Activated T-helper 1 cell treated with Interleukin-2 at 50 U/mL for 16 hours (primary cell): ENCODE measurements around the gene FANCD2.
"Not testable (repeated sequence)": the region's sequence is repeated elsewhere in the genome, so short reads cannot be mapped to it uniquely, and the experiment has no call there.

Experiments
- DNase-seq: peaks from one replicate; pipeline ENCODE4 v3.0.0-alpha.2; 2020; ENCODE audit warnings: low read depth

FANCD2 gene

DNA sequence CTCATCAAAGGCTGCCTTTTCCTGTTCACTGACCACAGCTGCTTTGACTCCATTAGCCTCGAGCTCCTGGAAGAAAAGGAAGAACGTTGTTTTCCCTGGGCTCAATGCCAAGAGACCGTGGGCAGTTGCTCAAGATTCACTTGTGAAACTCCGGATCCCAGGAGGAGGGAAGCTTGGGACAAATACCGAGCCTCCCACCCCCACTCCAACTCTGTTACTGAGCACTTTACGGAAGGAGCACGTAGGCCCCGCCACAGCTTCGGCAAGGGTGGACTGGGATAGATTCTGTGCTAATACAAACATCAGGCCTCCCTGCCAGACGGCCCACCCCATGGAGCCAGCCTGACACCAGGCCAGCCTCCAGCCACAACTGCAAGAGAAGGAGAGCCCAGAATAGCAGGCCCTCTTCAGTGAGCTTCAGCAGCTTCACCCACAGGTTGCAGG is 10.8 kb upstream of the FANCD2 start:
- no peak for DNase-seq

DNA sequence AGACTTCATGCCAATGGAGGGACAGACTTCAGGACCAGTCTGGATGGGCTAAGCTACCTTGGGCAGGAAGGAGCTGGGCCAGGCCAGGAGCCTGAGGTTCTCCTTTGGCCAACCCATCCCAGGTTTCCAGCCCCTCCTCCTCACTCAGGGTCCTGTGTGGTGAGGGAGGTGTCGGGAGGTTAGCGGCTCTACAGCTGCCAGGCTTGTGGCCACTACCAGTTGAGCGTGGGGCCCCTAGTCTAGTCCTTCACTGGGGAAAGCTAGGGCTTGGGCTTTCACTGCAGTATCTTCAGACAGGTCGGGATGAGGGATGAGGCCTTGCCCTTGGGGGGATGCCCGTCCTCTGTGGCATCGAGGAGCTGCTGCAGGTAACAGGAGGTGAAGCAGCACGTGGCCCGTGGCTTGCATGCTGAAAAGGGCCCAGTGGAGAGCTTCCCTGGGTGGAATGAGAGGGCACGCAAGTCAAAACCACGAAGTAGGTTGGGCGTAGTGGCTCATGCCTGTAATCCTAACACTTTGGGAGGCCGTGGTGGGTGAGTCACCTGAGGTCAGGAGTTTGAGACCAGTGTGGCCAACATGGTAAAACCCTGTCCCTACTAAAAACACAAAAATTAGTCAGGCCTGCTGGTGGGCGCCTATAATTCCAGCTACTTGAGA is 8.5 kb upstream of the FANCD2 start:
- DNase-seq: no peak

DNA sequence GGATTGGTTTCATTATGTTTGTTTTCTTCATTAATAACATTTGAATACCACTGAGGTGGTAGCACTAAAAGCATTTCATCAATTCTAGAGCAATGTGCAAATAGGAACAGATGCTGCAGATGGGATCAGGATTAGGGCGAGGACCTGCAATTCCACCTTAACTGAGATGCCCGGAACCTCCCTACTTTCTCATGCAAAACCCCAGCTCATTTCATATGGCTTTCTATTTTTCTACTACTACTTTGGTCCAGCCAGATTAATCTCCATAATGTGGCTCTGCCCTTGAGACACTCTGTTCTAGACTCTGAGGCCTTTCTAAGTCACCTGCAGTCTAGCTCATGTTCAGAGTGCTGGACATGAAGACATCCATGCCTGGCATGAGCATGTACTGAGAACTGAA is 7.4 kb upstream of the FANCD2 start:
- not testable (repeated sequence) for DNase-seq

DNA sequence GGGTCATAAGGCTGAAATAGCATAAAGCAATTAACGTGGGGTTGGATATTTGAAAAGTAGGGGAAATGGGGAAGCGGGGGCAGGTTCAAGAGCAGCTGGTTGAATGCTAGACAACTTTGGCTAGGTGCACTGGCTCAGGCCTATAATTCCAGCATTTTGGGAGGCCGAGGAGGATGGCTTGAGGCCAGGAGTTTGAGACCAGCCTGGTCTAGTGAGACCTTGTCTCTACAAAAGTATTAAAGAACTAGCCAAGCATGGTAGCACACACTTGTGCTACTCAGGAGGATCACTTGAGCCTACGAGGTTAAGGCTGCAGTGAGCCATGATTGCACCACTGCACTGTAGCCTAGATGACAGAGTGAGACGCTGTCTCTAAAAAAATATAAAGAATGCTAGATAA is 6.9 kb upstream of the FANCD2 start:
- DNase-seq: no peak

DNA sequence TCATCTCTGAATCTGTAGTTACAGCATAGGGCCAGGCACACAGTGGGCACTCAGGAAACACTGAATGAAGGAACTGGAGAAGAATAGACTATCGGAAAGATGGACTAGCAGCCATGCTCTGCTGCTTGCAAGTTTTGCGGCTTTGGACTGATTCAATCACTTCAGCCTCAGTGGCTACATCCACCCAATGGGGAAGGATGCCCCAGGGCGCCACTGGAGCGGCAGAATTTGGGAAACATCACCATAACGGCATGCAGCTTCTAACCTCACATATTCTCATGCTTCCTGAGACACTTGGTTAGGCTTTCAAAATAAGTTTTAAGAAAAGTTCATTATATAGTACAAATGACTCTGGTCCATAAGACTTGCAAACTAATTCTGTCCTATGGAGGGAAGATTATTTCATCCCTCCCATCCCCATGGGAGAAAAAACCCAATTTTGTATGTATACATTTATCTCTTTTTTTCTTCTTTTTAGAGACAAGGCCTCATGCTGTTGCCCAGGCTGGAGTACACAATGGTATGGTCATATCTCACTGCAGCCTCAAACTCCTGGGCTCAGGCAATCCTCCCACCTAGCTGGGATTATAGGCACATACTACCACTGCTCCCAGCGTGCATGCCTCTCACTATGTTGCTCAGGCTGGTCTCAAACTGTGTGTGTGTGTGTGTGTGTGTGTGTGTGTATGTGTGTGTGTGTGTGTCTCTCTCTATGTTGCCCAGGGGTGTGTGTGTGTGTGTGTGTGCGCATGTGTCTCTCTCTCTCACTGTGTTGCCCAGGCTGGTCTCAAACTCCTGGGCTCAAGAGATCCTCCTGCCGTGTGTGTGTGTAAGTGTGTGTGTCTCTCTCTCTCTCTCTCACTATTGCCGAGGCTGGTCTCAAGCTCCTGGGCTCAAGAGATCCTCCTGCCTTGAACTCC is 4.1 kb upstream of the FANCD2 start:
- DNase-seq: no peak

DNA sequence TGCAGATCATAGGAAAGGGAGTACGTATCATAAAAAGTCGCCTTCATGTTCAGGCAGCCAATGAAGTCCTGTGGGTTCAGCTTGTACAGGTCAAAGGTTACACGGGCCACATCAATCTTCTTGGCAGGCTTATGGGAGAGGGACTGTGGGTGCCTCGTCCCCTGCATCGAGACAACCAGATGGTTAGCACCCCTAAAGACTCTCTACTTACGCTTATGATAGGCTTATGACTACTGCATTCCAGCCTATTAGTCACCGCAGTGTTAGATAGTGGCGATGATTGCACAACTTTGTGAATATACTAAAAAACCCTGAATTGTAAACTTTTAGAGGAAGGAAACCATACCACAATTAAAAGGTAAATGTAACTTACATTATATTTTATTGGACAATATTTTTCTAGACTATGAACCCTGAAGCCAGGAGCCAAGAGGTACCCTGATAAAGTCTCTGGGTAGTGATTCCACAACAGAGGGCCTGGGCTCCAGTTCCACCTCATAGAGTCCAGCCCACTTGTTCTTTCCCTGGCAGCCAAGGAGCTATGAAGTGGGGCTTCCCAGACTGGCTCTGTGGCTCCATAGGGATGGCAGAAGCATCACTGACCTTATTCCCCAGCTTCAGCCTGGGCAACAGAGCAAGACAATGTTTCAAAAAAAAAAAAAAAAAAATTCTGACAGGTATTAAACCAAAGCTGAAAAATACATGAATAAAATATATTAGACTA is 2.5 kb upstream of the FANCD2 start:
- DNase-seq: no peak

DNA sequence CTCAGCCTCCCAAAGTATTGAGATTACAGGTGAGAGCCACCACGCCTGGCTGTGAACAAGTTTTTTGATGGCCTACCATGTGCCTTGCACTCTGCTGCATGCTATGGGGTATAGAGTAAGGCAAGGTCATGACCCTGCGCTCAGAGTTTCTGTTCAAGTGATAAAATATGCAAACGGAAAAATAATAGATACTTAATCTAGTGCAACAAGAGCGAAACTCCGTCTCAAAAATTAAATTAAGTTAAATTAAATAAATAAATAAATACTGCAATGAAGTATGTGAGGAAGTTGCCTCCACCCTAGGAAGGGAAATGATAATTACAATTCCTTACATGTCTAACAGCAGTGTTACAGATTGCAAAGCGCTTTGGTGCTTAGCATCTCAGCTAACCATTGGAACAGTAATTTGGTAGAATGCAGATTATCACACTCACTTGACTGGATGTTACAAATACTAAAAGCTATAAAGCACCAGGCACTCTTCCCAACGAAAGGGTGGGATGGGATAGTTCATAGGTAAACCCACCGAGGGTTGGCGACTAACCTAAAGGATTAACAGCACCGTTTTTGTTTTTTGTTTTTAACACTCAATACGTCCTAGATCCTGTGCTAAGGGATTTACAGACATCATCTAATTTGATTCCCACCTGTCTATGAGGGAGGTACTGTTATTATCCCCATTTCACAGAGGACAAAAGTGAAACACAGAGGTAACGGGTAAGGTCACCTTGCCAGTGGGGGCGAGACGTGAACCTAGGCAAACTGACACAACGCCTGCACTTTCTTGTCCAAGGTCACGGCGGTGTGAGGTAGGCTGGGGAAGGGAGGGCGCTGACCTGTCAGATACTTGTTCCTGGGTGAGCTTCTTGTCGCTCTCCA is 793 bp upstream of the FANCD2 start:
- DNase-seq: no peak

DNA sequence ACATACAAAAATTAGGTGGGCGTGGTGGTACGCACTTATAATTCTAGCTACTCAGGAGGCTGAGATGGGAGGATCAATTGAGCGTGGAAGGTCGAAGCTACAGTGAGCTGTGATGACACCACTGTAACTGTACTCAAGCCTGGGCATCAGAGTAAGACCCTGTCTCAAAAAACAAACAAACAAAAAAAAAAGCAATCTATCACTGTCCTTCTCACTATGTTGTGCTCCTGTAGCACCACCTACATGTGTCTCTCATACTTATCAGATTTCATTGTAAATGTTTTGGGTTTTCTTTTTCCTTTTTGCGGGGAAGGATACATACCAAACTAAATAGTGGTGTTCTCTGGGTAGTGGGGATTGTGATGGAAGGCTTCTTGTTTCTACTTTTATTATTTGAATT is 14.8 kb downstream of the FANCD2 start:
- no peak for DNase-seq

DNA sequence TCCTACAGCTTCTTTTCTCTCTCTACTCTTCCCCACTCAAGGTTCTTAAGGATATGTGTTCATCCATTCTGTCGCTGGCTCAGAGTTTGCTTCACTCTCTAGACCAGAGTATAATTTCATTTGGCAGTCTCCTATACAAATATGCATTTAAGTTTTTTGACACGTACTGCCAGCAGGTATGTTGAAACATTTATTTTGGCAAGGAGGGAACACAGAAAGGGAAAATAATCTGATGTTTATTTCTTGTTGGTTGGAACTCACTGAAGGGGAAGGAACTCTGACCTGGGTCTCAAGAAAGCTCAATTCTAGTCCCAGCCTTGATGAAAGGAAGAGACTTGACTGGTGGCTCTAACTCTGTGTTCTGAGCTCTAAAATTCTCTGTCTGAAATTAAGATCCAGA is 21.6 kb downstream of the FANCD2 start:
- no peak for DNase-seq

DNA sequence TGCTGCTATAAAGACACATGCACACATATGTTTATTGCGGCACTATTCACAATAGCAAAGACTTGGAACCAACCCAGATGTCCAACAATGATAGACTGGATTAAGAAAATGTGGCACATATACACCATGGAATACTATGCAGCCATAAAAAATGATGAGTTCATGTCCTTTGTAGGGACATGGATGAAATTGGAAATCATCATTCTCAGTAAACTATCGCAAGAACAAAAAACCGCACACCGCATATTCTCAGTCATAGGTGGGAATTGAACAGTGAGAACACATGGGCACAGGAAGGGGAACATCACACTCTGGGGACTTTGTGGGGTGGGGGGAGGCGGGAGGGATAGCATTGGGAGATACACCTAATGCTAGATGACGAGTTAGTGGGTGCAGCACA is 26.8 kb downstream of the FANCD2 start:
- not testable (repeated sequence) for DNase-seq

DNA sequence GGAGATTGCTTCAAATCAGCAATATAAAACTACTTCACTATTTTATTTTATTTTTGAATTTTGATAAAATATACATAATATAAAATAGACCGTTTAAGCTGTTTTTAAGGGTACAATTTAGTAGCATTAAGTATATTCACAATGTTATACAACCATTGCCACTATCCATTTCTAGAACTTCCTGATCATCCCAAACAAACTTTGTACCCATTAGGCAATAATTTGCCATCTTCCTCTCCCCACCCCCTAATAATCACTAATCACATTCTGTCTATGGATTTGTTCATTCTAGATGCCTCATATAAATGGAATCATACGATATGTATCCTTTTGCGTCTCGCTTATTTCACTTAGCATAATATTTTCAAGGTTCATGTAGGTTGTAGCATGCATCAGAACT is 28.9 kb downstream of the FANCD2 start:
- DNase-seq: no peak

DNA sequence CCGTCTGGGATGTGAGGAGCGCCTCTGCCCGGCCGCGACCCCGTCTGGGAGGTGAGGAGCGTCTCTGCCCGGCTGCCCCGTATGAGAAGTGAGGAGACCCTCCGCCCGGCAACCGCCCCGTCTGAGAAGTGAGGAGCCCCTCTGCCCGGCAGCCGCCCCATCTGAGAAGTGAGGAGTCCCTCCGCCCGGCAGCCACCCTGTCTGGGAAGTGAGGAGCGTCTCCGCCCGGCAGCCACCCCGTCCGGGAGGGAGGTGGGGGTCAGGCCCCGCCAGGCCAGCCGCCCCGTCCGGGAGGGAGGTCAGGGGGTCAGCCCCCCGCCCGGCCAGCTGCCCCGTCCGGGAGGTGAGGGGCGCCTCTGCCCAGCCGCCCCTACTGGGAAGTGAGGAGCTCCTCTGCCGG is 43.8 kb downstream of the FANCD2 start:
- DNase-seq: not testable (repeated sequence)

DNA sequence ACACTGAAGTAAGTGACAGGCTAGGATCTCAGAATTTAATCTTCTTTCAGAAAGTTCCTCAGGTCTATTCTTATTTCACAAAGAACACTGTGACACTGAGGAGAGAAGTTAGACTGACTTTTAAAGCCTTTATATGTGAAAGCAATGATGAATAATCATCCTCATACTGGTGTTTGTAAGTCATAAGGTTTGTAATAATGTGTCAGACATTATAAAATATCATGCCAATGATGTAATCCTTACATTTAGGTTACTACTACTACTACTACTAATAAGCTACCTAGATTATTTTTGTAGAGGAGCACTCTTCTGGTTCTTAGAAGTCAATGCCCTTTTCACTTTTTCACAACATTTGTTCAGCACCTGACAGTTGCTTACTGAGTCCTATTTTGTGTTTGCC is 48.4 kb downstream of the FANCD2 start:
- DNase-seq: no peak

DNA sequence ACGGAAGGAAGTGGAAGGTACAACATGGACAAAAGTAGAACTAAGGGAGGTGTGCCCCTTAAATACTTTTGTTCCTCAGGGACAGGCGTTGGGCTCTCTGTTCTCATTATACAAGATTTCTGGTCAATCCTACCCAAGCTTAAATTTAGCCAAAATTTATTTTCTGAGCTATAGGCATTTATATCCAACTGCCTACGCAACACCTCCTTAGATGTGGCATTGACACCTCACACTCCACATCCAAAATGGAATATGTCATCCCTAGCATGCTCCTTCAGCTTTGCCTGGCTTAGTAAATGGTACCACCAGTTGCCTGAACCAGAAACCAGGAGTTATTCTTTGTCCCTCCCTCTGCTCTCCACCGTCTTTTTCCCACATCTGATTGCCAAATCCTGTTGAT is 55.6 kb downstream of the FANCD2 start:
- DNase-seq: no peak

DNA sequence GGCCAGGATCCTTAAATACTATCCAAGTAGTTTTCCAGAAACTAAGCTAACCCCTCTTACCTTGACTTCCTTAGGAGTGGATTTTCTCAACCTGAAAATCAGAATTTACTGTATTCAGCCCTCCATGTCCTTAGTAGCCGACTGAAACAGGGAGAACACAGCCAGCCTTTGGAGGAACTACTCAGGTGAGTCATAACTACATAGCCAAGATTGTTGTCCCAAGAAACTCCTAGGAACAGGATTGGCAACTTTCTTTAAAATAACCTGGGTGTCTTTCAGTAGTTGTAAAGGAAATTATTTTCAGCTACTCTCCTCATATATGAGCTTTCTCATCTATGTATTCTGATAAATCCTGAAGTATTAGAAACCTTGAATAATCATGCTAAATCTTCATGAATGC is 59.5 kb downstream of the FANCD2 start:
- no peak for DNase-seq

DNA sequence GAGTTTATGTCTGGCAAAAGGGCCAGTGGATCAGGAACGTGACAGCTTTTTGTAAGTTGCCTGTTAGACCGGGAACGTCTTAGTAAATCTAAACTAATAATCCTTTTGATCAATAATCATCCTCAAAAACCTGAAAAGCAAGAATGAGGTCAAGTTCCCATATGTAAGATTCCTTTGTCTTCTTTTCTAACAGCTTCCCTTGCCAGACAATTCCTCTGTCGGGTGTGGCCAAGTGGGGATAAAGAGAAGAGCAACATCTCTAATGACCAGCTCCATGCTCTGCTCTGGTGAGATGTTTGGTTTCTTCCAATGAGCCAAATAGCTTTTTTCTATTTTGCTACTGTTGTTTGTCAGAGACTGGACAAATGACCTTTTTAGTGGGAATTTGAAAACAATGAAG is 62.0 kb downstream of the FANCD2 start:
- no peak for DNase-seq

DNA sequence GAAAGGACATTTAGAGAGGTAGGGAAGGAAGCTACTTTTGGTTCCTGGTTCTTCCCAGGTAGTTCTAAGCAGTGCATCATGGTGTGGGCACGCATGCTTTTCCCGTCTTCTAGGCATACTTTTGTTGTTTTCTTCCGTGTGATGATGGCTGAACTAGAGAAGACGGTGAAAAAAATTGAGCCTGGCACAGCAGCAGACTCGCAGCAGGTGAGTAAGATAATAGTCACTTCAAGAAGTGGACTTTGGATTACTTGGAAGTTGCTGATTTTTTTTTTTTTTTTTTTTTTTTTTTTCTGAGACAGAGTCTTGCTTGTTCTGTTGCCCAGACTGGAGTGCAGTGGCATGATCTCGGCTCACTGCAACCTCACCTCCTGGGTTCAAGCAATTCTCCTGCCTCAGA is 63.9 kb downstream of the FANCD2 start:
- no peak for DNase-seq

DNA sequence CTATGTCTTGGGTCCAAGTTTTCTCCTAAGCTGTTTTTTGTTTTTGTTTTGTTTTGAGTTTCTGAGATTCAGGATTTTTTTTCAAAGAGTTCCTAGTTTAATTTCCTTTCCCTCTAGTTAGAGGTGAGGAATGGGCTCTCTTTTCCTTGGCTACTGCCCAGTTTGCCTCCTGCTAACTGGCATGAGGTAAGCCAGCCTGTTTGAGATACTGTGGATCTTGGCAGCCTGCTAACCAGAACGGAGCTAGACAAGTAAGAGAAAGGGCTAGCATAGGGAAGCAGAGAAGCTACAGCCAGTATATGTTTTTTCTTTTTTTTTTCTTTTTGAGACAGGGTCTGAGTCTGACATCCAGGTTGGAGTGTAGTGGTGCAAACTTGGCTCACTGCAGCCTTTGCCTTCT is 64.5 kb downstream of the FANCD2 start:
- DNase-seq: not testable (repeated sequence)

DNA sequence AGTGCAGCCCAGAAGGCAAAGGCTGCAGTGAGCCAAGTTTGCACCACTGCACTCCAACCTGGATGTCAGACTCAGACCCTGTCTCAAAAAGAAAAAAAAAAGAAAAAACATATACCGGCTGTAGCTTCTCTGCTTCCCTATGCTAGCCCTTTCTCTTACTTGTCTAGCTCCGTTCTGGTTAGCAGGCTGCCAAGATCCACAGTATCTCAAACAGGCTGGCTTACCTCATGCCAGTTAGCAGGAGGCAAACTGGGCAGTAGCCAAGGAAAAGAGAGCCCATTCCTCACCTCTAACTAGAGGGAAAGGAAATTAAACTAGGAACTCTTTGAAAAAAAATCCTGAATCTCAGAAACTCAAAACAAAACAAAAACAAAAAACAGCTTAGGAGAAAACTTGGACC is 65.2 kb downstream of the FANCD2 start:
- DNase-seq: not testable (repeated sequence)

DNA sequence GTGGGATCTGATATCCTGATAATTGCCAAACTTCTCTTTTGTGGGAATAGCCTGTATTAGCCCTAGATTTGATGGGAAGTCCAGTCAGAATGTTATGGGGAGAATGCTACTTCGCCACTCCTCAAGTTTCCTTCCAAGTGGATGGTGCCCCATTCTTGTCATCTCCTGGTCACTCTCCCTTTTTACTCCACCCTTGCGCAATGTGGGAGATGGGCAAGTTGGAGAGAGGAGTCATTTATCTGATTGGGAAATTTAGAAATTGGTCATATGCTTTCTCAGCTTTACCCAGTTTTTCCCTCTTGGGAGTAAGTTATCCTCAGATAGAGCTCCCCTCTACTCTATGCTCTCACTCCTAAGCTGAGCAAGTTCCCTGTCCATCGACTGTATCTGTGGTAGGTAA is 67.4 kb downstream of the FANCD2 start:
- no peak for DNase-seq

DNA sequence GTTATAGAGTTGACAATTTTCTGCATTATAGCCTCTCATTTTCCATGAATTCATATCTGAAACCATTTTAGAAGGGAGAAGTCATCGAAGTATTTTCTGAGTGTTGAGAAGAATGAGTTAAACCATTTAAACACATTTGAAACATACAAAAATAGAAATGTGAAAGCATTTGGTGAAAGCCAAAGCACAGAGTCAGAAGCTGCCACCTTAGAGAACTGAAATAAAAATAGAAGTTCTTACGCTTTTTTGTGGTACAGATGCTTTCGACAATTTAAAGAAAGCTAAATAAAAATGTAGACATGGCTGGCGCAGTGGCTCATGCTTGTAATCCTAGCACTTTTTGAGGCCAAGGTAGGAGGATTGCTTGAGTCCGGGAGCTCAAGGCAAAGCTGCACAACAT is 72.8 kb downstream of the FANCD2 start:
- no peak for DNase-seq

DNA sequence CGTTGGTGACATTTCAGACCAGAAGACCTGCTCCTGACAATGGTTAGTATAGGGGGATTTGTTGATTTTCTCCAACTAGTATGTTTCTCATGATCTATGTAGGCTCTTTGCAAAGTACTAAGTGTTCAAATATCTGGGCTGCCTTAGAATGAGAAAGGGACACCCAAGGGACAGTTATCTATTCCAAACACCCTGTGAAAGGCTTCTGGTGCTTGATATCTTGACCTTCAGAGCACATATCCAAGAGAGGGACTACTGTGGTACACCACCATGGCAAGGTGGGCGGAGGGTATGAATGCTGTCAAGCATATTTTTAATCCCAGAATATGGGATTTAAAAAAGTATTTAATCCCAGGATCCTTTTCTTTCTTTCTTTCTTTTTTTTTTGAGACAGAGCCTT is 80.7 kb downstream of the FANCD2 start:
- no peak for DNase-seq
